VCaP (cell line): ENCODE measurements around the gene GCC1.
"Not testable (repeated sequence)": the region's sequence is repeated elsewhere in the genome, so short reads cannot be mapped to it uniquely, and the experiment has no call there.

Experiments used
- H3K27ac ChIP-seq: fragments of 450-650 bp; 2 replicates; pipeline ENCODE4 v1.5.1; 2017
- CTCF ChIP-seq: fragments of 450-650 bp; conservative IDR thresholded peaks from 2 replicates; pipeline ENCODE4 v1.5.1; 2017; ENCODE audit warnings: mild to moderate bottlenecking, moderate library complexity

The GCC1 gene

GRCh38 chr7:127556404-127556803 lies 29.0 kb downstream of the GCC1 start:
- TF ChIP-seq CTCF, result no peak

DNA sequence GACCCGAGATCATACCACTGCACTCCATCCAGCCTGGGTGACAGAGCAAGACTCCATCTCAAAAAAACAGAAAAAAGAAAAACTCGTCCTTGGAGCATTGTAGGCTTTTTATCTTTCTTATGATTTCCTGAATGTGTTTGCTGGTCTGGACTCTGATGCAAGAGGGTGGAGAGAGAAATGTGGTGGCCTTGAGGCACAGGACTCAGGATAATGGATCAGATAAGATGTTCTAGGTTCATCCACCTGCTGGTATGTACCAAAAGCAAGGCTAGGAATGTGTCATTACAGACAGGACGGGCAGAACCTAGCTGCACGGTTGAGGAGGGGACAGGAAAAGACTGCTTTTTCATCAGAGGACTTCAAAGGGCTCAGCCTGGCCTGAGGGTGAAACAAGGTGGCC lies 33.5 kb downstream of the GCC1 start:
- TF ChIP-seq CTCF, result no peak
- H3K27ac ChIP-seq, result no peak overlapping the region

More at GRCh38 chr7:127556404-127556803, 29.0 kb downstream of the GCC1 start:
- H3K27ac ChIP-seq, result no peak overlapping the region

GRCh38 chr7:127550247-127550646 lies 35.1 kb downstream of the GCC1 start:
- H3K27ac ChIP-seq, result no peak overlapping the region
- TF ChIP-seq CTCF, result peak; percentile 74

DNA sequence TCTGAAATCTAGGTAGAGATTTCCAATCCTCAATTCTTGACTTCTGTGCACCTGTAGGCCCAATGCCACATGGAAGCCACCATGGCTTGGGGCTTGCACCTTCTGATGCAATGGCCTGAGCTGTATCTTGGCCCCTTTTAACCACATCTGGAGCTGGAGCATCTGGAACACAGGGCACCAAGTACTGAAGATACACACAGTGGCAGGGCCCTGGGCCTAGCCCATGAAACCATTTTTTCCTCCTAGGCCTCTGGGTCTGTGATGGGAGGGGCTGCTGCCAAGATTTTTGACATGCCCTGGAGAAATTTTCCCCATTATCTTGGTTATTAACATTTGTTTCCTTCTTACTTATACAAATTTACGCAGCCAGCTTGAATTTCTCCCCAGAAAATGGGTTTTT lies 39.1 kb downstream of the GCC1 start:
- TF ChIP-seq CTCF, result no peak
- no peak overlapping the region for H3K27ac ChIP-seq

- no peak for TF ChIP-seq CTCF
- H3K27ac ChIP-seq, result no peak overlapping the region
These were observed 43.8 kb downstream of the GCC1 start for GRCh38 chr7:127541548-127541947.

DNA sequence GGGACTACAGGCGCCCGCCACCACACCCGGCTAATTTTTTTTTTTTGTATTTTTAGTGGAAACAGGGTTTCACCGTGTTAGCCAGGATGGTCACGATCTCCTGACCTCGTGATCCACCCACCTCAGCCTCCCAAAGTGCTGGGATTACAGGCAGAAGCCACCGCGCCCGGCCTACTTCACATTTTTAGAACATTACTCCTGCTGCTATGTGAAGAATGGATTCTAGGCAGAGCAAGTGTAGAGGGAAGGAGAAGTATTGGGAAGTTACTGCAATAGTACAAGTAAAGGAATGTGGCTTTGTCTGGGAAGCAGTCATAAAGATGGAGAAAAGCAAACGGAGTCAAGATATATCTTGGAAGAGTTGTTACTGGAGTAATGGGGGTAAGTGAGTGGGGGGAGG lies 44.9 kb downstream of the GCC1 start:
- H3K27ac ChIP-seq, result not testable (repeated sequence)

DNA sequence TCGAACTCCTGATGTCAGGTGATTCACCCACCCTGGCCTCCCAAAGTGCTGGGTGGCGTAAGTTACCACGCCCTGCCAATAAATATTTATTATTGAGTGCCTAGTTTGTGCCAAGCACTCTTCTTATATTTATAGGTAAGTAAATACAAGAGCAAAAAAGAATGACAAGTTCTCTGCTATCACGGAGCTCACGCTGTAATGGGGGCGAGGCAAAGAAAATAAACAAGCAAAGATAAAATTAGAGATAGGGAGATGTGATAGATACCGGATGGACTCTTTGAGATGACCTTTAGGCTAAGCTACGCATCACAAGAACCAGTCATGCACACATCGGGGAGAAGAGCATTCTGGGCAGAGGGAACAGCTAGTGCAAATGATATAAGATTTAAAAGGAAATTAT lies 46.3 kb downstream of the GCC1 start:
- TF ChIP-seq CTCF, result no peak
- H3K27ac ChIP-seq, result no peak overlapping the region; the same call in 1 of the 2 replicates

GRCh38 chr7:127536741-127537140 lies 48.7 kb downstream of the GCC1 start:
- TF ChIP-seq CTCF, result no peak
- H3K27ac ChIP-seq, result no peak overlapping the region
